NOMO-1 treated with DMSO at 0.1 percent for 48 hours (cell line): ENCODE measurements around the gene PCDHA1.

Source experiments
- DNase-seq: peaks from one replicate; lab custom pipeline; 2025; ENCODE audit not compliant: unreplicated experiment; lab: John Stamatoyannopoulos, UW

Gene PCDHA1

GRCh38 chr5:140916325-140916724 lies 130.4 kb downstream of the PCDHA1 start:
- DNase-seq = no peak

GRCh38 chr5:140923601-140924000 lies 137.7 kb downstream of the PCDHA1 start:
- DNase-seq = no peak

DNA sequence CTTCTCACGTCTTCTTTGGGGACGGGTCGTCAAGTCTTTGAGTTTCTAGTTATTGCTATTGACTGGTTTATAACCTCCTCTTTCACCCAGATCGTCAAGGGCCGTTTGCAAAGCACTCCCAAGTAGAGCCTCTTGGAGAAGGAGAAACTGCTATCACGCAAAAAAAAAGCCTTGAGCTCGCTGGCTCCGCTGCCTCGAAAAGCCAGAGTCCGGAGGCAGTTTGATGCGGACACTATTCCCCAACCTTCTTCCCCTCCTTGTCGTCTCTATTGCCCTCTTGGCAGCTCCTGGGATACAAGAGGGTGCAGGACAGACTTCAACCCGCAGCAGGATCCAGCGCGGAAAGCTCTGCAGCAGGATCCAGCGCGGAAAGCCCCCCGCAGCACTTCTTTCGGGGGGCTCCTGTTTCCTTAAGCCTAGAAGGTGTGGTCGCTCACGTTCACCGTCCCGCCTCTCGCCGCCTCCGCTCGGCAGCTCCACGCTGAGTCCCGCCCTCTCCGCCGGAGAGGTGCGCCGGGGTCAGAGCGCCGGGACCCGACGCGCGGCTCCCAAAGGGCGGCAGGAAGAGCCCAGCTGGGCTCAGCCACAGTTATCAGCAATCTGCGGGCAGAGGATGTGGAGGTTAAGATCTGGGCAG lies 140.0 kb downstream of the PCDHA1 start, which contains the start of gene PCDHAC1:
Gene PCDHAC1, plus strand, starts transcription at position 494 of the 637 bp plus-strand sequence. CDS start 594 bp downstream, outside the sequence.
- DNase-seq = no peak

DNA sequence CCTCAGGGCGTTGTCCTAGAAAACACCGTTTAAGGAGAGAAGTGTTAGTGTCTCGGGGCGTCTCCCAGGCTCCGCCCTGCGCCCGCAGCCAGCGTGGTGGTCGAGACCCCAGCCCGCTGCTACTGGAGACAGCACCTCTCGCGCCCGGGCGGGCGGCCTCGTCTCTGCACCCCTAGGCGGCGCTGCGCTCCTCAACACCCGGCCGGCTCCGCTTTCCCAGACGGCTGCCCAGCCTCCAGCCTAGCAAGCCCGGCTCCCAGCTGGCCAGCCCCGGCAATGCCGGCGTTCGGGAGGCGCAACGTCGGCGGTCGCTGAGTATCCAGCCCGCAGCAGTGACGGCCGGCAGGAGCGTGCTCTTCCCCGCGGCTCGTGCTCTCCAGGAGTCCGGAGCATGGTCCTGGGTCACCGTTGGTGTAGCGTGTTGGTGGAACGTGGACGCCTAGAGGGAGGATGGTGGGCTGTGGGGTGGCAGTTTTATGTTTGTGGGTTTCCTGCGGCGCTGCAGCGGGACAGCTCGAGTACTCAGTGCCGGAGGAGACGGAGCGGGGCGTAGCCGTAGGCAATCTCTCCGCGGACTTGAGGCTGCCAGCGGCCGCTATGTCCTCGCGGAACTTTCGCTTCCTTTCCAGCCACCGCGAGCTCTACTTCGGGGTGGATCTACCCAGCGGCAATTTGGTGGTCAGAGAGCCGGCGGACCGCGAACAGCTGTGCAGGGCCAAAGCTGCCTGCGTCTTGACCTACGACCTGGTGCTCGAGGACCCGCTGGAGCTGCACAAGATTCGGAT lies 140.7 kb downstream of the PCDHA1 start:
- no peak for DNase-seq

DNA sequence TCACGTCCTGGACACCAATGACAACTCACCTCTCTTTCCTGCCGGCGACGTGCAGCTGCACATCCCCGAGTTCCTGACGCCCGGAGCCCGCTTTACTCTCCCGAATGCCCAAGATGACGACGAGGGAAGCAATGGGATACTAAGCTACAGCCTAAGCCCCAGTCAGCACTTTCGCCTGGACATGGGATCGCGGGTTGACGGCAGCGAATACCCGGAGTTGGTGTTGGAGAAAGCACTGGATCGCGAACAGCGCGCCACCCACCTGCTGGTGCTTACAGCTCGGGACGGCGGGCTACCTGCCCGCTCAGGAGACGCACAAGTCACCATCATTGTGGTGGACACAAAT lies 141.3 kb downstream of the PCDHA1 start:
- no peak for DNase-seq

- no peak for DNase-seq
Observed at GRCh38 chr5:140934964-140935606, 149.1 kb downstream of the PCDHA1 start.

DNA sequence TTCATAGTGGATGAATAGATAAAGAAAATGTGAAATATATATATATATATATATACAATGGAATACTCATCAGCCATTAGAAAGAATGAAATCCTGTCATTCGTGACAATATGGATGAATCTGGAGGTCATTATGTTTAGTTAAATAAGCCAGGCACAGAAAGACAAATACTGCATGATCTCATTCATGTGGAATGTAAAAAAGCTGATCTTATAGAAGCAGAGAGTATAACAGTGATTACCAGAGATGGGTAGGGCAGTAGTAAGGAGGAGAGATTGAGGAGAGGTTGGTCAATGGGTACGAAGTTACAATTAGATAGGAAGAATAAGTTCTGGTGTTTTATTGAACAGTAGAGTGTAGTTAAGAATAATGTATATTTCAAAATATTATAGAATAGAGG lies 160.6 kb downstream of the PCDHA1 start:
- no peak for DNase-seq

DNA sequence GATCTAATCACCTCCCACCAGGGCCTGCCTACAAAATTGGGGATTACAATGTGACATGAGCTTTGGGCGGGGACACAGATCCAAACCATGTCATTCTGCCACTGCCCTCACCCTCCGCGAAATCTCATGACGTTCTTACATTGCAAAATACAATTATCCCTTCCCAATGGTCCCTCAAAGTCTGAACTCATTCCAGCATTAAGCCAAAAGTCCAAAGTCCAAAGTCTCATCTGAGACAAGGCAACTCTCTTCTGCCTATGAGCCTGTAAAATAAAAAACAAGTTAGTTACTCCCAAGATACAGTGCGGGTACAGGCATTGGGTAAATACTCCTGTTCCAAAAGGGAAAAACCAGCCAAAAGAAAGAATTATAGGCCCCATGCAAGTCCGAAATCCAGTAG lies 165.7 kb downstream of the PCDHA1 start:
- DNase-seq = no peak

DNA sequence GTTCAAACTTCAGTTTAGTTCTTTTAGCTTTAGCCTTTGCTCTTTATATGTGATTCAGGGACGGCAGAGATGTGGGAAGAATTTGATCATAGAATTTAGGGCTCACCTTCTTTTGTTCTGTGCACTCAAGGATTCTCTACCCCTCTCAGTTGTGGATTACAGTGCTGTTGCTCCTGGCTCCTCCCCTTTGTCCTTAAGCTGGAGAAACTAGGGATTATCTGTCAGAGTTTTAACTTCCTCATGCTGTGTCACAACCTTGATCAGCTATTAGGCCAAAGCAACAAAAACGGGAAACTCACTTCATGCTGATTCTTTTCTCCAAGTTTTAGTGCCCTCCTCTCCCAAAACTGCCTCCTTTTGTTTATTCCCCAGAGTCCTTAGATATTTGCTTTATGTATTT lies 167.3 kb downstream of the PCDHA1 start:
- no peak for DNase-seq

DNA sequence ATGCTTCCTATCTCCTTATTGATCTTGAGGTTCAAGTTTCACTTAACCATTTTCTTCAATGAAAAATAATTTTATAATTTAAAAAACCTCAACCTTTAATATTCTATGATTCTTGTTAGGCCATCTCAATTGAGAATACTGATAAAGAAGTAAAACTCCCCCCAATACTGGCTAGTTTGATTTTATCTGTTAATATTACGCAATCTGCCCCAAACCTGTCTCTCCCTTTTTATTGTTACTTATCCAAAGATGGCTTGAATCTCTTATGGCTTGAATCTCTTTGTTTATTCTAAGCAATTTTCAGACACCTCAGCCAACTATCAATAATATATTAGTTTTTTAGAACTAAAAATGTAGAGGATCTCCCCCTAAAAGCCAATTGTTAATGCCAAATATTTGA lies 176.2 kb downstream of the PCDHA1 start:
- DNase-seq = no peak

GRCh38 chr5:140964356-140964755 lies 178.4 kb downstream of the PCDHA1 start:
- DNase-seq = no peak

- DNase-seq = no peak
Observed at GRCh38 chr5:140965905-140966292, 180.0 kb downstream of the PCDHA1 start.

DNA sequence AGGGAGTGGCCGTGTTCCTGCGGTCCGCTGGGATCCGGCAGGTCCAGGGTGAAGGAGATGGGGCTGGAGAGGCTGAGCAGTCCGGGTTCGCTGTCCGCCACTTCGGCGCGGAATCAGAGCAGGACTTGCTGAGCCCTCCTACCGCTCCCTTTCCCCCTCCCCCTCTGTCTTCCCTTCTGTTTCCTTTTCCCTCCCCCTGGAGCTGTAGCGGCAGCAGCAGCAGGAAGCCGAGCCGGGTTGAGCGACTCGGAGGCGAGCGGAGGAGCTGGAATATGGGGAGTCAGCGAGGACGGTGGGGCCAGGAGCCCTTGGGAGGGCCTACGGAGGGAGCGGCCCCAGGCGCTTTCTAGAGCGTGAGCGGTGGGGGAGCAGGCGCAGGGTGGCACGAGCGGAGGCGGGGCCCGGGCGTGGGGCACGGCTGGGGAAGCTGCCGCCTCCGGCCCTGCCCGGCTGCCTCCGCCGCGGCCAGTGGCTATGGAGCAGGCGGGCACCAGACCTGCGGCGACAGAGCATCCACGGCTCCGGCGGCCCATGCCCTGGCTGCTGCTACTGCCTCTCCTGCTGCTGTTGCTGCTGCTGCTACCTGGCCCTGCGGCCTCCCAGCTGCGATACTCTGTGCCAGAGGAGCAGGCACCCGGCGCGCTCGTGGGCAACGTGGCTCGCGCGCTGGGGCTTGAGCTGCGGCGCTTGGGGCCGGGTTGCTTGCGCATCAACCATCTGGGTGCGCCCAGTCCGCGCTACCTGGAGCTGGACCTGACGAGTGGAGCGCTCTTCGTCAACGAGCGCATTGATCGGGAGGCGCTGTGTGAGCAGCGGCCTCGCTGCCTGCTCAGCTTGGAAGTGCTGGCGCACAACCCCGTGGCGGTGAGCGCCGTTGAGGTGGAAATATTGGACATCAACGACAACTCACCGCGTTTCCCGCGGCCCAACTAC lies 180.6 kb downstream of the PCDHA1 start, which contains the start of gene PCDHAC2:
Gene PCDHAC2, plus strand, starts transcription at position 184 of the 933 bp plus-strand sequence. Its CDS starts 291 bp downstream, at position 475.
- no peak for DNase-seq

- no peak for DNase-seq
Observed at GRCh38 chr5:140967226-140967893, 181.4 kb downstream of the PCDHA1 start.

DNA sequence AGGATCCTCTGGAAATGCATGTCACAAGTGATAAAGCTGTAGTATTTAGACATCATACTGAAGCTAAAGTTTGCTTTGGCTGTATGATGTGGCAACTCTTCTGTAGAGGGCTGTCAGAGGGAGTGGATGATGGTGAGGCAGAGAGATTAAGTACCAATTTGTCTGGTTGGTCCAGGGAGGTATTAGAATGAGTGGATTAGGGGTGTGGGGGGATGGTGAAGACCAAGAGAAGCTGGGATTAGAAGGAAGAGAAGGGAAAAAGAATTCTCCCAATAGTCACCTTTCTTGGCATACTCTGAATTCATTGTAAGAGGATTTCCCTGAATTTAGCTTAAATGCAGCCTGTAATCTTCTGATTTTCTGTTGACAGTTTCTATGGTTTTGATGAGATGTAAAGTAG lies 183.9 kb downstream of the PCDHA1 start:
- no peak for DNase-seq

- no peak for DNase-seq
Observed at GRCh38 chr5:140973550-140973949, 187.6 kb downstream of the PCDHA1 start.

GRCh38 chr5:140977003-140977402 lies 191.1 kb downstream of the PCDHA1 start:
- no peak for DNase-seq

DNA sequence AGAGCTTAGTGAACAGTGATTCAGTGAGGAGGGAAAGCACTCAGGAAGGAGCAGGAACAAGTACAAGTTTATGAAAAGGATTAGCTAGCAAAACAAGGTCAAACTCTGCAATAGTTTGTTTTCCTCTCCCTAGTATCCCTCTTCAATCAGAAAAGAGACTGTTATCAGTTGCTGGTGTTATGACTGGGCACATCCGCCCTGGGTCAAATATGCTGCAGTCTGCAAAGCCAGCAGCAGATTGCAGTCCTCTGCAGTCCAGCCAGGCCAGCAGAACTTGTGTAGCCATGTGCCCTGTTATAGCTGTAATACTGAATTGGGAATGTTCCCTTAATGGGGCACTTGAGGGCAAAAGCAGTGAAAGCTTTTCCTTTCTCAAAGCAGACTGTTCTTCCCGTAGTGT lies 192.3 kb downstream of the PCDHA1 start:
- DNase-seq = no peak

DNA sequence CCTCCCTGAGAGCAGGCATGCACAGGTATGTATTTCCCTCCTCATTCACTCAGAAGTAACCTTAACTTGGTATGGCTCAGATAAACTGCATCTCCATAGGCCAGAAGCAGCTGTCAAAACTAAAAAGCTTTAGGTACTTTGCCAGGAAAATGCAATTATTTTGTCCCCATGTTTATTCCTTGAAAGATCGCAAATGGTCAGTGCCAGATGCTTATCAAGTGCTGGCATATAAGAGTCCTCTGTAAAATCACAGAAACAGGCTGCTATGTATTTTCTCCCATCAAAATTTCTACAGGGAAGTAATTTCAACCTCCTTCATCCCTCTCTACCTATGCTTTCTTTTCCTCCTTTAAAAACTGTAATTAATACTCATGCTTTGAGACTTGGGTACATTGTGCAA lies 193.0 kb downstream of the PCDHA1 start:
- no peak for DNase-seq

DNA sequence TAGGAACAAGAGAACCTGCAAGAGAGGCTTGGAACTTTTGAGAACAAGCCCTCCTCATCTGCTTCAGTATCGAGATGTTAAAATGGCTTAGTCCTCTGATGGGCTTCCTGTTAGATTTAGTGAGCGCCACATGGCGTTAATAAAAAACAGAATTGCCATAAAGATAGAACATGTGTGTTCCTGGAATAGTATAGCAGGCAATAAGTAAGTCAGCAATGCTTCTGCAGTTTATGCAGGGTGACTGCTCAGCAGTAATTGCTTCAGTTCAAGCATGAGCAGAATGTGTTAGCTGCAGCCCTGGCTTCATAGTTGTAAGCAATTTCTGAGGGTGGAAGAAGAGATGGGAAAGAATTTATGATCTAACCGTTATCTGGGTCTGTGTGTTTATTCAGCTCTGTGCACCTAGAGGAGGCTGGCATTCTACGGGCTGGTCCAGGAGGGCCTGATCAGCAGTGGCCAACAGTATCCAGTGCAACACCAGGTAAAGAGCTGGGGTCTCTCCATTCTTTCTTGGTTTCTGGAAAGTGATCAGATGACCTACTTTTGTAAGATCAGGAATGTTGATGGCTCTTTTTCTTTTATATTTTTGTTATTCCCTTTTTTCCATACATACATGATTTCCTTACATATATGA lies 196.3 kb downstream of the PCDHA1 start:
- no peak for DNase-seq
